Fibroblast of lung (primary cell): ENCODE results near the gene SLC22A7. TPM values are rescaled to one million over a fixed set of nuclear protein-coding genes. Genes with fewer than 3 reads are reported as not detected.

Experiments
- DNase-seq, 2 donors: peaks; one replicate each; pipeline versions ENCODE4 v3.0.0 to v3.0.0-alpha.2; 2010; ENCODE audit warnings: low read depth in 2 of 2
- H2AFZ ChIP-seq: 2 replicates; pipeline ENCODE4 v1.5.1; 2012; ENCODE audit warnings: low read length, control low read depth, inconsistent platforms
- H3K27ac ChIP-seq: 2 replicates; pipeline ENCODE4 v1.5.1; 2011; ENCODE audit warnings: low read length, control low read depth; ENCODE audit not compliant: insufficient read depth
- H3K27me3 ChIP-seq: 2 replicates; pipeline ENCODE4 v1.5.1; 2011; ENCODE audit warnings: mild to moderate bottlenecking, low read length; ENCODE audit not compliant: control insufficient read depth, insufficient read depth
- H3K36me3 ChIP-seq: 2 replicates; pipeline ENCODE4 v1.5.1; 2011; ENCODE audit warnings: low read length; ENCODE audit not compliant: control insufficient read depth, insufficient read depth
- H3K4me1 ChIP-seq: 2 replicates; pipeline ENCODE4 v1.5.1; 2011; ENCODE audit warnings: low read length; ENCODE audit not compliant: control insufficient read depth, insufficient read depth; ENCODE audit errors: extremely low read depth
- H3K4me2 ChIP-seq: 2 replicates; pipeline ENCODE4 v1.5.1; 2011; ENCODE audit warnings: low read length, control low read depth; ENCODE audit not compliant: insufficient read depth; ENCODE audit errors: extremely low read depth
- H3K4me3 ChIP-seq, 4 experiments: fragments of 200-600 bp in 1 of 4; sonication (generic) in 1 of 4; replicated peaks in 1 of 4; 2 replicates each; pipeline ENCODE4 v1.5.1; 2011 to 2016; ENCODE audit warnings: low read length in 4 of 4, low read depth in 3 of 4, mild to moderate bottlenecking in 3 of 4, control low read depth in 2 of 4, inconsistent platforms in 1 of 4, mixed read lengths in 1 of 4; ENCODE audit not compliant: insufficient read depth in 1 of 4; ENCODE audit errors: control extremely low read depth in 1 of 4
- H3K79me2 ChIP-seq: 2 replicates; pipeline ENCODE4 v1.5.1; 2012; ENCODE audit warnings: mild to moderate bottlenecking, low read length, inconsistent platforms; ENCODE audit not compliant: control insufficient read depth, insufficient read depth
- H3K9ac ChIP-seq: 2 replicates; pipeline ENCODE4 v1.5.1; 2011; ENCODE audit warnings: mild to moderate bottlenecking, low read length, control low read depth; ENCODE audit not compliant: insufficient read depth
- H3K9me3 ChIP-seq: 2 replicates; pipeline ENCODE4 v1.5.1; 2012; ENCODE audit warnings: low read depth, low read length; ENCODE audit not compliant: control insufficient read depth, insufficient read depth
- H4K20me1 ChIP-seq: 2 replicates; pipeline ENCODE4 v1.5.1; 2011; ENCODE audit warnings: low read length; ENCODE audit not compliant: control insufficient read depth, insufficient read depth; ENCODE audit errors: extremely low read depth
- CTCF ChIP-seq, 2 donors: IDR thresholded peaks in 1 of 2; conservative IDR thresholded peaks in 1 of 2; 1 replicate in 1 of 2; 2 replicates in 1 of 2; pipeline ENCODE4 v1.5.1; 2011 to 2012; ENCODE audit warnings: low read length in 2 of 2, control low read depth in 1 of 2, inconsistent platforms in 1 of 2, low read depth in 1 of 2, mild to moderate bottlenecking in 1 of 2
- EZH2 ChIP-seq: IDR thresholded peaks from 2 replicates; pipeline ENCODE4 v1.5.1; 2012; ENCODE audit warnings: low read length, control low read depth, mild to moderate bottlenecking; ENCODE audit errors: missing control alignments
- polyA plus RNA-seq, 2 donors: library from polyadenylated mRNA; depleted of rRNA in 1 of 2; stranded (reverse) in 1 of 2; unstranded in 1 of 2; fragments of >200 nt; gene quantifications; 2 replicates each; pipeline ENCODE4 v1.2.1, GENCODE V29; 2011 to 2012; ENCODE audit warnings: missing spikeins in 1 of 2
- total RNA-seq: library from RNA; depleted of rRNA; stranded (reverse); fragments of >200 nt; gene quantifications from 2 replicates; pipeline ENCODE4 v1.2.1, GENCODE V29; 2014

The SLC22A7 gene
- total and polyA plus RNA-seq, 2 donors (not counting 1 experiment from before 2014, with no cell fraction given): not detected

GRCh38 chr6:43306086-43306485, 8.0 kb downstream of the SLC22A7 start:
- Histone ChIP-seq H2AFZ (no peak overlapping the region), H3K27ac (no peak overlapping the region), H3K9me3 (no peaks in the 10 kb centered on the region), H3K4me3 (no peak overlapping the region), H3K27me3 (peaks cover 23% of the 10 kb centered on the region), H3K4me2 (no peak overlapping the region), H3K79me2 (no peaks in the 10 kb centered on the region), H4K20me1 (no peaks in the 10 kb centered on the region), H3K9ac (no peak overlapping the region), H3K4me1 (peaks cover 2% of the 10 kb centered on the region), H3K36me3 (no peaks in the 10 kb centered on the region)
- DNase-seq: no peak
- TF ChIP-seq CTCF (conservative IDR thresholded peaks at IDR 0.05 in 1 of 2, IDR thresholded peaks at IDR 0.05 in 1 of 2; ENCODE audit: low read depth in 1 of 2, low read length in 2 of 2) (no peak), EZH2 (no peak)

GRCh38 chr6:43307451-43308100, 9.5 kb downstream of the SLC22A7 start:
- Histone ChIP-seq H4K20me1 (no peaks in the 10 kb centered on the region), H3K4me2 (no peak overlapping the region), H3K9ac (no peak overlapping the region), H3K4me1 (peaks cover 2% of the 10 kb centered on the region), H3K27me3 (peaks cover 15% of the 10 kb centered on the region), H3K79me2 (no peaks in the 10 kb centered on the region), H2AFZ (no peak overlapping the region), H3K9me3 (no peaks in the 10 kb centered on the region), H3K27ac (no peak overlapping the region), H3K36me3 (no peaks in the 10 kb centered on the region), H3K4me3 (no peak overlapping the region)
- no peak for DNase-seq
- no peak for TF ChIP-seq EZH2
- TF ChIP-seq CTCF (conservative IDR thresholded peaks at IDR 0.05 in 1 of 2, IDR thresholded peaks at IDR 0.05 in 1 of 2; ENCODE audit: low read depth in 1 of 2, low read length in 2 of 2): no peak

- peak within 1 kb of the TSS; percentile 75 for H3K4me2 ChIP-seq
- H3K27ac ChIP-seq: no peak within 1 kb of the TSS
- H3K4me1 ChIP-seq: peaks cover 2% of the 10 kb centered on the region
- H3K79me2 ChIP-seq: no peaks in the 10 kb centered on the region
- peak within 1 kb of the TSS; percentile 9 to 37 (median 28) for H3K4me3 ChIP-seq
- H3K36me3 ChIP-seq: no peaks in the 10 kb centered on the region
- TF ChIP-seq EZH2 (peak; percentile 29), CTCF (conservative IDR thresholded peaks at IDR 0.05 in 1 of 2, IDR thresholded peaks at IDR 0.05 in 1 of 2; ENCODE audit: low read depth in 1 of 2, low read length in 2 of 2) (peak in 1 of 2 donors; percentile 30)
- H3K9ac ChIP-seq: no peak within 1 kb of the TSS
- peaks cover 15% of the 10 kb centered on the region for H3K27me3 ChIP-seq
- no peaks in the 10 kb centered on the region for H3K9me3 ChIP-seq
- peak; percentile 11 to 19 for DNase-seq
- H2AFZ ChIP-seq: peak within 1 kb of the TSS; percentile 39
- no peaks in the 10 kb centered on the region for H4K20me1 ChIP-seq
These were observed 10.3 kb downstream of the SLC22A7 start, which contains the start of gene CRIP3 for GRCh38 chr6:43308101-43308989. Gene CRIP3 (minus strand): TSS chr6:43308826. CDS start chr6:43308792, 34 bp downstream.
